VCaP (cell line): ENCODE data around the gene GLP2R.
"Not testable (repeated sequence)": the region's sequence is repeated elsewhere in the genome, so short reads cannot be mapped to it uniquely, and the experiment has no call there.

Experiments used
- H3K27ac ChIP-seq: fragments of 450-650 bp; 2 replicates; pipeline ENCODE4 v1.5.1; 2017
- TF ChIP-seq, protein P1 (sequence below): fragments of 450-650 bp; conservative IDR thresholded peaks from 2 replicates; pipeline ENCODE4 v1.5.1; 2017; ENCODE audit warnings: mild to moderate bottlenecking, moderate library complexity

Gene GLP2R, protein sequence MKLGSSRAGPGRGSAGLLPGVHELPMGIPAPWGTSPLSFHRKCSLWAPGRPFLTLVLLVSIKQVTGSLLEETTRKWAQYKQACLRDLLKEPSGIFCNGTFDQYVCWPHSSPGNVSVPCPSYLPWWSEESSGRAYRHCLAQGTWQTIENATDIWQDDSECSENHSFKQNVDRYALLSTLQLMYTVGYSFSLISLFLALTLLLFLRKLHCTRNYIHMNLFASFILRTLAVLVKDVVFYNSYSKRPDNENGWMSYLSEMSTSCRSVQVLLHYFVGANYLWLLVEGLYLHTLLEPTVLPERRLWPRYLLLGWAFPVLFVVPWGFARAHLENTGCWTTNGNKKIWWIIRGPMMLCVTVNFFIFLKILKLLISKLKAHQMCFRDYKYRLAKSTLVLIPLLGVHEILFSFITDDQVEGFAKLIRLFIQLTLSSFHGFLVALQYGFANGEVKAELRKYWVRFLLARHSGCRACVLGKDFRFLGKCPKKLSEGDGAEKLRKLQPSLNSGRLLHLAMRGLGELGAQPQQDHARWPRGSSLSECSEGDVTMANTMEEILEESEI

DNA sequence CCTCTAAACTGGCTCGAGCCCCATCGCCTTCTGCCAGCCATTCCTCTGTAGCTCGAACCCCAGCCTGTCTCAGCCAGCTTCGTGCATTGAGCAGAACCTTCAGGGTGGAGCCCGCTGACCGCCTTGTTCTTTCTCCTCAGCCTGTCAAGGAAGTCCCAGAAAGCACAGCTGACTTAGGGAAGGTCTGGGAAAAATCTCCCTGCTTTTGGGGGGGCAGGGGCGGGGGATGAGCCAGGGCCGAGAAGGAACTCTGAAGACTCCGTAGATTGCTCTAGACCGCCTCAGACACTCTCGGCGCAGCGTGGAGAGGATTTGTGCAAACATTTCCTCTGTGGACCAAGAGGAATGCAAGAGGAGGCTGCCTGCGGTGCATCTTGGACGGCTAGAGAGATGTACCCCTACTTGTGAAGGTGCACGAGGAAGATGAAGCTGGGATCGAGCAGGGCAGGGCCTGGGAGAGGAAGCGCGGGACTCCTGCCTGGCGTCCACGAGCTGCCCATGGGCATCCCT, at the start of gene GLP2R:
TSS of gene GLP2R (plus strand) at position 284 of the 510 bp plus-strand sequence. CDS start at position 424, 140 bp downstream.
- H3K27ac ChIP-seq: no peak within 1 kb of the TSS
- TF ChIP-seq, protein P1, sequence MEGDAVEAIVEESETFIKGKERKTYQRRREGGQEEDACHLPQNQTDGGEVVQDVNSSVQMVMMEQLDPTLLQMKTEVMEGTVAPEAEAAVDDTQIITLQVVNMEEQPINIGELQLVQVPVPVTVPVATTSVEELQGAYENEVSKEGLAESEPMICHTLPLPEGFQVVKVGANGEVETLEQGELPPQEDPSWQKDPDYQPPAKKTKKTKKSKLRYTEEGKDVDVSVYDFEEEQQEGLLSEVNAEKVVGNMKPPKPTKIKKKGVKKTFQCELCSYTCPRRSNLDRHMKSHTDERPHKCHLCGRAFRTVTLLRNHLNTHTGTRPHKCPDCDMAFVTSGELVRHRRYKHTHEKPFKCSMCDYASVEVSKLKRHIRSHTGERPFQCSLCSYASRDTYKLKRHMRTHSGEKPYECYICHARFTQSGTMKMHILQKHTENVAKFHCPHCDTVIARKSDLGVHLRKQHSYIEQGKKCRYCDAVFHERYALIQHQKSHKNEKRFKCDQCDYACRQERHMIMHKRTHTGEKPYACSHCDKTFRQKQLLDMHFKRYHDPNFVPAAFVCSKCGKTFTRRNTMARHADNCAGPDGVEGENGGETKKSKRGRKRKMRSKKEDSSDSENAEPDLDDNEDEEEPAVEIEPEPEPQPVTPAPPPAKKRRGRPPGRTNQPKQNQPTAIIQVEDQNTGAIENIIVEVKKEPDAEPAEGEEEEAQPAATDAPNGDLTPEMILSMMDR: no peak

DNA sequence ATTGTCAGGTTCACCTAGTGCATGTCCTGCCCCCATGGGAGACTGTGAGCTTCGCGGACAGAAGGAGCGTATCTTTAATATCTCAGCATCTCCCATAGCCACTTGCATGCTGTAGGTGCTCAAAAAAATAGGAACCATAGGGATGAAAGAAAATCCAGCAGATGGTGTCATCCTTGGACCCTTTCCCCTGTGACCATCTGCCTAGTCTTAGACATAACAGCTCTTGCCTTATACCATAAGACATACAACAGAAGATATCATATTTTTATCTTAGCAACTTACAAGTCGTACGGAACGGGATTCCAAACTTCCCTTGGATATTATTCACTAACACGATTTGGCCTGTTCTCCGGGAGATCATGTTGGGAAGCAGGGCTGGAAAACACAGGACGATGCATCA, 48.8 kb upstream of the GLP2R start:
- no peak overlapping the region for H3K27ac ChIP-seq
- TF ChIP-seq, protein P1: no peak

GRCh38 chr17:9780552-9780951, 45.2 kb upstream of the GLP2R start:
- TF ChIP-seq, protein P1: no peak
- no peak overlapping the region for H3K27ac ChIP-seq

- no peak overlapping the region for H3K27ac ChIP-seq
- TF ChIP-seq, protein P1: no peak
These were observed 42.7 kb upstream of the GLP2R start for GRCh38 chr17:9783050-9783449.

- H3K27ac ChIP-seq: not testable (repeated sequence)
These were observed 42.3 kb upstream of the GLP2R start for GRCh38 chr17:9783465-9783864.

DNA sequence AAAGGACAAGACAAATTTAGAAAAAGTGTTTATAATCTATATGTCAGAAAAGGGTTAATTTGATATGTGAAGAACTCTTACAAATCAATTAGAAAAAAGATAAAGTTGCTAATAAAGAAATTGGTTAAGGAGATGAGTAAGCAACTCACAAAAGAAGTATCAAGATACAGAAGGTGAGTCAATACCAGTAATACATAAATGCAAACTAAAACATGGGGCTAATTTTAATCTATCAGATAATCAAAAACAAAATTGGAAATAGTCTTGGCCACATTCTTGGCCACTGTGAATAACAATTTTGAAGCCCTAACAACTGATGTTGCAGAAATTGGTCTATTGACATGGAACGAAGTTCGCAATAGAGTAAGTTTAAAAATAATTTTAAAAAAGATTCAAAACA, 41.2 kb upstream of the GLP2R start:
- TF ChIP-seq, protein P1: no peak

GRCh38 chr17:9788601-9789000, 37.1 kb upstream of the GLP2R start:
- TF ChIP-seq, protein P1: no peak

More for the DNA sequence above, 41.2 kb upstream of the GLP2R start:
- H3K27ac ChIP-seq: no peak overlapping the region

GRCh38 chr17:9790316-9790715, 35.4 kb upstream of the GLP2R start:
- H3K27ac ChIP-seq: no peak overlapping the region
- TF ChIP-seq, protein P1: no peak

More at GRCh38 chr17:9788601-9789000, 37.1 kb upstream of the GLP2R start:
- no peak overlapping the region for H3K27ac ChIP-seq
